Measurements from ENCODE around the gene GNG4.

- TF ChIP-seq CTCF (conservative IDR thresholded peaks at IDR 0.05 in 1 of 2, IDR thresholded peaks at IDR 0.05 in 1 of 2; ENCODE audit: low read depth in 1 of 2, low read length in 2 of 2) (peak in 1 of 2 donors; percentile 20), EZH2 (IDR thresholded peaks at IDR 0.05; ENCODE audit: low read length, missing control alignments) (no peak)
Observed at GRCh38 chr1:235511470-235512240, 137.9 kb downstream of the GNG4 start.
